Skeletal muscle satellite cell (primary cell): ENCODE results near the gene MYO5B.

Experiments
- H3K27me3 ChIP-seq: 2 replicates; pipeline ENCODE4 v1.7.0; 2013; ENCODE audit warnings: low read length; ENCODE audit not compliant: control insufficient read depth, insufficient read depth
- H3K36me3 ChIP-seq: 2 replicates; pipeline ENCODE4 v1.7.0; 2013; ENCODE audit warnings: mild to moderate bottlenecking, control low read depth, low read length; ENCODE audit not compliant: insufficient read depth
- H3K4me1 ChIP-seq: 2 replicates; pipeline ENCODE4 v1.7.0; 2013; ENCODE audit warnings: low read length; ENCODE audit not compliant: control insufficient read depth, insufficient read depth
- H3K4me2 ChIP-seq: 2 replicates; pipeline ENCODE4 v1.7.0; 2013; ENCODE audit warnings: mild to moderate bottlenecking, low read length
- H3K4me3 ChIP-seq: 2 replicates; pipeline ENCODE4 v1.7.0; 2013; ENCODE audit warnings: low read length
- H3K9ac ChIP-seq: 2 replicates; pipeline ENCODE4 v1.7.0; 2013; ENCODE audit warnings: mild to moderate bottlenecking, low read depth, low read length, moderate library complexity
- H3K9me3 ChIP-seq: replicated peaks from 2 replicates; pipeline ENCODE4 v1.7.0; 2013; ENCODE audit warnings: mild to moderate bottlenecking, control low read depth, low read length

Gene MYO5B

GRCh38 chr18:50143294-50143693 lies 51.7 kb downstream of the MYO5B start:
- Histone ChIP-seq H3K4me2 (no peak overlapping the region), H3K4me1 (no peaks in the 10 kb centered on the region), H3K9me3 (no peaks in the 10 kb centered on the region), H3K9ac (no peak overlapping the region), H3K27me3 (peaks cover 33% of the 10 kb centered on the region), H3K36me3 (no peaks in the 10 kb centered on the region), H3K4me3 (no peak overlapping the region)

DNA sequence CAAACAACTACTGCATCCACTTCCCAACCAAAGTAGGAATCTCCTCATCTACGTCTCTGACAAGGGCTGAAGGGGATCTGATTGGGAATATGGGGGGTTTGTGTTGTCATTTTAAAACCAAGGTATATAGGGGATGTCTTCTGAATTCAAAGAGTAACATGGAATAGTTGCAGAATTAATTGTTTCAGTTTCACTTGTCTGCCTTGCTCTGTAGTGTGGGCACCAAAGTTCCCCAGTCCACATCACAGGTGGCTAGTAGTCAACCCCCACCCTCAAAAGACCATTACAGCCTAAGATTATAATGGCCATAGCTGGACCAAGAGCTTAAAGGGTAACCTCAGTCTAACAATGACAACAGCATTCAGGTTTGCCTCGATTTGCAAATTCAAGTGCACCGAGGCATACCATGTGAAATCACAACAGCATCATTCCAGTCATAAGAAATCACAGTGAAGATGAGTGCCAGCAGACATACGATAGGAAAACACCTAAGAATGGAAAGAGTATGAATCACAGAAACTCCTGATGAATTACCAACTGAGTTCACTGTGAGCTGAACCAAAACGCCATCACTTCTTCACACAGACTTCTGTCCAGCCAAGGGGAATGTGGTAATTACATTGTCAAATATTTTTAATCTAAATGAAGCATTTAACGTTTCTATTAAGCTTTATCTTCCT lies 52.4 kb downstream of the MYO5B start:
- Histone ChIP-seq H3K4me1 (no peaks in the 10 kb centered on the region), H3K4me2 (no peak overlapping the region), H3K9ac (no peak overlapping the region), H3K27me3 (peaks cover 33% of the 10 kb centered on the region), H3K4me3 (no peak overlapping the region), H3K9me3 (no peaks in the 10 kb centered on the region), H3K36me3 (no peaks in the 10 kb centered on the region)

GRCh38 chr18:50138181-50139064 lies 56.5 kb downstream of the MYO5B start:
- H3K4me1 ChIP-seq, result no peaks in the 10 kb centered on the region
- H3K27me3 ChIP-seq, result peaks cover 25% of the 10 kb centered on the region
- no peaks in the 10 kb centered on the region for H3K36me3 ChIP-seq
- no peak overlapping the region for H3K4me3 ChIP-seq
- no peaks in the 10 kb centered on the region for H3K9me3 ChIP-seq
- H3K9ac ChIP-seq, result no peak overlapping the region
- H3K4me2 ChIP-seq, result no peak overlapping the region

DNA sequence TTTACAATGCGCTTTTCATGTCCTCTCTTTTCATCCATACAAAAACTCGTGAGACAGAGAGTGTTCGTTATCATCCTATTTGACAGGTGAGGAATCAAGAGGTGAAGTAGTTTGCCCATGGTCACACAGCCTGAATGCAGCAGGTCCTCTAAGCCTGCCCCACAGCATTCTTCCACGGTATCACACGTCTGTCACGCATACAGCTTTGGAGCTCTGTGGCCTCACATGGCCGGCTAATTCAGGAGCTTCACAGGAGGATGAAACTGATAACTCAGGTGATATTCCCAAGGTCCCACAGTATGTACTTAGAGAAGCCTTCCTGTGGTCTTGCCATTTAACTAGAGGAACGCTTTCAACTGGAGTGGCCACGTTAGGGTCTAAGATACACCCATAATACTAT lies 59.0 kb downstream of the MYO5B start:
- Histone ChIP-seq H3K36me3 (no peaks in the 10 kb centered on the region), H3K4me1 (no peaks in the 10 kb centered on the region), H3K27me3 (peaks cover 10% of the 10 kb centered on the region), H3K4me2 (no peak overlapping the region), H3K9ac (no peak overlapping the region), H3K9me3 (no peaks in the 10 kb centered on the region), H3K4me3 (no peak overlapping the region)

GRCh38 chr18:50133526-50133925 lies 61.4 kb downstream of the MYO5B start:
- H3K4me3 ChIP-seq, result no peak overlapping the region
- H3K4me2 ChIP-seq, result no peak overlapping the region
- no peaks in the 10 kb centered on the region for H3K4me1 ChIP-seq
- no peak overlapping the region for H3K9ac ChIP-seq
- H3K36me3 ChIP-seq, result no peaks in the 10 kb centered on the region
- no peaks in the 10 kb centered on the region for H3K27me3 ChIP-seq
- no peaks in the 10 kb centered on the region for H3K9me3 ChIP-seq

- no peak overlapping the region for H3K4me3 ChIP-seq
- no peaks in the 10 kb centered on the region for H3K4me1 ChIP-seq
- no peaks in the 10 kb centered on the region for H3K36me3 ChIP-seq
- no peaks in the 10 kb centered on the region for H3K9me3 ChIP-seq
- no peak overlapping the region for H3K4me2 ChIP-seq
- H3K9ac ChIP-seq, result no peak overlapping the region
- peaks cover under 1% of the 10 kb centered on the region for H3K27me3 ChIP-seq
Measured at GRCh38 chr18:50131591-50131990, 63.4 kb downstream of the MYO5B start.

DNA sequence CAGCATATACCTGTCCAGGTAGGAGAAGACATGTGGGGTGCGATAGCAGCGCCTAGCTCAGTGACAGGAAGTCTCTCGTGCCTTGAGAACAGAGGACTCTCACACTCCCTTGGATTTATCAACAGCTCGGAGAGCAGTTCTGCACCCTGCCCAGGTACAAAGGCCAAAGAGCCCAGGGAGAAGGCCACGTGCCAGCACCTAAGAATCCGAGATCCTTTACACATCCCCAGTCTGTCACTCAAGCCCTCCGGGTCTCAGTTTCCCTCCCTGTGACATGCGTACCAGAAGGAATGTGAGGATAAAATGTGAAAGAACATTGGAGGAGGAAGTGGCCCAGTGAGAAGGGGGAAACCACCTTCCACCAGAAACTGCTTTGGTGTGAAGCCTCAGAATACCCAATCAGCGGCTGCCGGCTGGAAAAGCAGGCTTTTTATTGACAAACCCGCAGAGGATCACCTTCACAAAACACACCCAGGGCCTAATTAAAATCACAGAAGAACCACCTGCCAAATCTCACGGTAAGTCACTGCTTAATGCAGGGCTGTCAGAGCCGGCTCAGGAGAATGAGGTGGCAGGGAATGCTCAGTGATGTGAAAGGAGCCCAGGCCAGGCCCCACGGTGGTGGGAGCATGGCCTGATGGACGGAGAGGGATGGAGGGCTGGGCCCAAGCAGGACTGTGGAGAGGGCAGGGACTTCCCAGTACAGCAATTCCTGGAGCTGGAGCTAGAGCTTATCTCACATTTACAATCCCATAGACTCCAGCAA lies 66.3 kb downstream of the MYO5B start:
- no peaks in the 10 kb centered on the region for H3K4me1 ChIP-seq
- no peak overlapping the region for H3K4me2 ChIP-seq
- H3K9ac ChIP-seq, result no peak overlapping the region
- no peaks in the 10 kb centered on the region for H3K9me3 ChIP-seq
- no peak overlapping the region for H3K4me3 ChIP-seq
- no peaks in the 10 kb centered on the region for H3K36me3 ChIP-seq
- H3K27me3 ChIP-seq, result peaks cover 2% of the 10 kb centered on the region

- no peaks in the 10 kb centered on the region for H3K9me3 ChIP-seq
- no peak overlapping the region for H3K4me3 ChIP-seq
- H3K27me3 ChIP-seq, result peaks cover 2% of the 10 kb centered on the region
- no peak overlapping the region for H3K9ac ChIP-seq
- H3K4me2 ChIP-seq, result no peak overlapping the region
- H3K36me3 ChIP-seq, result no peaks in the 10 kb centered on the region
- no peaks in the 10 kb centered on the region for H3K4me1 ChIP-seq
Measured at GRCh38 chr18:50127516-50128210, 67.3 kb downstream of the MYO5B start.

- Histone ChIP-seq H3K4me2 (no peak overlapping the region), H3K9me3 (no peaks in the 10 kb centered on the region), H3K36me3 (no peaks in the 10 kb centered on the region), H3K4me3 (no peak overlapping the region), H3K9ac (no peak overlapping the region), H3K4me1 (no peaks in the 10 kb centered on the region), H3K27me3 (peaks cover 2% of the 10 kb centered on the region)
Measured at GRCh38 chr18:50126471-50126870, 68.5 kb downstream of the MYO5B start.

GRCh38 chr18:50125456-50125855 lies 69.5 kb downstream of the MYO5B start:
- Histone ChIP-seq H3K9ac (no peak overlapping the region), H3K9me3 (no peaks in the 10 kb centered on the region), H3K4me3 (no peak overlapping the region), H3K4me1 (no peaks in the 10 kb centered on the region), H3K27me3 (peaks cover 2% of the 10 kb centered on the region), H3K36me3 (no peaks in the 10 kb centered on the region), H3K4me2 (no peak overlapping the region)

GRCh38 chr18:50119296-50119695 lies 75.7 kb downstream of the MYO5B start:
- H3K4me2 ChIP-seq, result no peak overlapping the region
- no peaks in the 10 kb centered on the region for H3K36me3 ChIP-seq
- no peak overlapping the region for H3K4me3 ChIP-seq
- H3K9ac ChIP-seq, result no peak overlapping the region
- no peaks in the 10 kb centered on the region for H3K9me3 ChIP-seq
- peaks cover 31% of the 10 kb centered on the region for H3K27me3 ChIP-seq
- H3K4me1 ChIP-seq, result no peaks in the 10 kb centered on the region
